Right lobe of liver (tissue), 4 donors: ENCODE measurements around the gene TMEM120B.

Experiments used
- POLR2A ChIP-seq: fragments of 450-650 bp; IDR thresholded peaks from one replicate; pipeline ENCODE4 v1.6.1; 2017; ENCODE audit warnings: antibody characterized with exemption, mild to moderate bottlenecking
- TF ChIP-seq, protein P1 (sequence below), 4 donors: fragments of 200-600 bp in 3 of 4; fragments of 450-650 bp in 1 of 4; IDR thresholded peaks; one replicate each; pipeline versions ENCODE4 v1.5.1 to v1.8.0; 2016 to 2022; ENCODE audit warnings: antibody characterized with exemption in 4 of 4, mild to moderate bottlenecking in 2 of 4
- donor health status: DM: no; HTN: no; CAD: no.
- donor health status: DM: no; HTN: no; CAD: no.
- donor health status: DM: no; HTN: yes; CAD: no.

DNA sequence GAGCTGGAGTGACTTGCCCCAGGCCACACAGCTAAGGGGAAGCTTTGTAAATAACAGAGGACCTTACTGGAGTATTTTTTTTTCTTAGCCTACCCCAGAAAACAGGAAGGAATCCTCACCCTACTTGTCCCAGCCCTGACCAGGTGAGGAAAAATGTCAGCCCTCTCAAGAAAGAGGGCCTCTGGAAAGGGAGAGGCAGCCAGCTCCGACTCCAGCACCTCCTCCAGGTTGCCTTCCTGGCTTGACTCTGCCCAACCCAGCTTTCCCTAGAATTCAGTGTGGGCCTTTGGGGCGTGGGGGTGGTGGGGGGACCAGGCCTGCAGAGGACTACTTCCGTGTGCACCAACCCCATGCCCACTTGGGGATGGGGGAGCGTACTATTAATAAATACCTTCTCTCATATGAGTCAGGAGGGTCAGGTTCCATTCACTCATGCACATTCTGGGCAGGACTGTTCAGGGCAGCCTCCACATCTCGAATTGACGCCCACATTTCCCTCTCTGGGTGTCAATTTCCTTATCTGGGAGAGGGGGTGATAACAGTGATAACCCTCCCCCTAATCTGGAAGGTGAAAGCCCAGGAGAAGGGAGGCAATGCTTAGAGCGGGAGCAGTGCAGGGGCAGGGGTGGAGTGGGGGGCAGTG, 75.7 kb downstream of the TMEM120B start:
- TF ChIP-seq, protein P1, sequence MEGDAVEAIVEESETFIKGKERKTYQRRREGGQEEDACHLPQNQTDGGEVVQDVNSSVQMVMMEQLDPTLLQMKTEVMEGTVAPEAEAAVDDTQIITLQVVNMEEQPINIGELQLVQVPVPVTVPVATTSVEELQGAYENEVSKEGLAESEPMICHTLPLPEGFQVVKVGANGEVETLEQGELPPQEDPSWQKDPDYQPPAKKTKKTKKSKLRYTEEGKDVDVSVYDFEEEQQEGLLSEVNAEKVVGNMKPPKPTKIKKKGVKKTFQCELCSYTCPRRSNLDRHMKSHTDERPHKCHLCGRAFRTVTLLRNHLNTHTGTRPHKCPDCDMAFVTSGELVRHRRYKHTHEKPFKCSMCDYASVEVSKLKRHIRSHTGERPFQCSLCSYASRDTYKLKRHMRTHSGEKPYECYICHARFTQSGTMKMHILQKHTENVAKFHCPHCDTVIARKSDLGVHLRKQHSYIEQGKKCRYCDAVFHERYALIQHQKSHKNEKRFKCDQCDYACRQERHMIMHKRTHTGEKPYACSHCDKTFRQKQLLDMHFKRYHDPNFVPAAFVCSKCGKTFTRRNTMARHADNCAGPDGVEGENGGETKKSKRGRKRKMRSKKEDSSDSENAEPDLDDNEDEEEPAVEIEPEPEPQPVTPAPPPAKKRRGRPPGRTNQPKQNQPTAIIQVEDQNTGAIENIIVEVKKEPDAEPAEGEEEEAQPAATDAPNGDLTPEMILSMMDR (IDR thresholded peaks at IDR 0.05) = no peak
- no peak for TF ChIP-seq POLR2A
